Fibroblast of villous mesenchyme (primary cell): Measurements from ENCODE around the gene HCFC1. TPM values are rescaled to one million over a fixed set of nuclear protein-coding genes. Genes with fewer than 3 reads are reported as not detected.

Experiments
- DNase-seq: peaks from one replicate; pipeline ENCODE4 v3.0.0-alpha.2; 2010; ENCODE audit warnings: low read depth
- H3K4me3 ChIP-seq: 2 replicates; pipeline ENCODE4 v1.5.1; 2011; ENCODE audit warnings: low read depth, mild to moderate bottlenecking, low read length
- total RNA-seq: library from RNA; depleted of rRNA; stranded (reverse); fragments of >200 nt; gene quantifications from 2 replicates; pipeline ENCODE4 v1.2.3, GENCODE V29; 2012
- TF ChIP-seq, protein P1 (sequence below): IDR thresholded peaks from 2 replicates; pipeline ENCODE4 v1.5.1; 2012; ENCODE audit warnings: low read depth, mild to moderate bottlenecking, low read length; ENCODE audit not compliant: insufficient read depth

HCFC1 gene
- total RNA-seq, 1 donor: 28.1 TPM

GRCh38 chrX:153903991-153904957, 67.3 kb downstream of the HCFC1 start, which contains the start of gene AVPR2:
TSS of gene AVPR2 (plus strand) at chrX:153904673. CDS start at chrX:153905146, 473 bp downstream.
- DNase-seq: no peak
- H3K4me3 ChIP-seq: no peak within 1 kb of the TSS
- TF ChIP-seq, protein P1, sequence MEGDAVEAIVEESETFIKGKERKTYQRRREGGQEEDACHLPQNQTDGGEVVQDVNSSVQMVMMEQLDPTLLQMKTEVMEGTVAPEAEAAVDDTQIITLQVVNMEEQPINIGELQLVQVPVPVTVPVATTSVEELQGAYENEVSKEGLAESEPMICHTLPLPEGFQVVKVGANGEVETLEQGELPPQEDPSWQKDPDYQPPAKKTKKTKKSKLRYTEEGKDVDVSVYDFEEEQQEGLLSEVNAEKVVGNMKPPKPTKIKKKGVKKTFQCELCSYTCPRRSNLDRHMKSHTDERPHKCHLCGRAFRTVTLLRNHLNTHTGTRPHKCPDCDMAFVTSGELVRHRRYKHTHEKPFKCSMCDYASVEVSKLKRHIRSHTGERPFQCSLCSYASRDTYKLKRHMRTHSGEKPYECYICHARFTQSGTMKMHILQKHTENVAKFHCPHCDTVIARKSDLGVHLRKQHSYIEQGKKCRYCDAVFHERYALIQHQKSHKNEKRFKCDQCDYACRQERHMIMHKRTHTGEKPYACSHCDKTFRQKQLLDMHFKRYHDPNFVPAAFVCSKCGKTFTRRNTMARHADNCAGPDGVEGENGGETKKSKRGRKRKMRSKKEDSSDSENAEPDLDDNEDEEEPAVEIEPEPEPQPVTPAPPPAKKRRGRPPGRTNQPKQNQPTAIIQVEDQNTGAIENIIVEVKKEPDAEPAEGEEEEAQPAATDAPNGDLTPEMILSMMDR: no peak

- H3K4me3 ChIP-seq: no peak overlapping the region
- TF ChIP-seq, protein P1: no peak
- no peak for DNase-seq
Observed at GRCh38 chrX:153903238-153903980, 68.2 kb downstream of the HCFC1 start.

- TF ChIP-seq, protein P1: no peak
- no peak for DNase-seq
- H3K4me3 ChIP-seq: no peak overlapping the region
Observed at GRCh38 chrX:153902385-153902784, 69.2 kb downstream of the HCFC1 start.

DNA sequence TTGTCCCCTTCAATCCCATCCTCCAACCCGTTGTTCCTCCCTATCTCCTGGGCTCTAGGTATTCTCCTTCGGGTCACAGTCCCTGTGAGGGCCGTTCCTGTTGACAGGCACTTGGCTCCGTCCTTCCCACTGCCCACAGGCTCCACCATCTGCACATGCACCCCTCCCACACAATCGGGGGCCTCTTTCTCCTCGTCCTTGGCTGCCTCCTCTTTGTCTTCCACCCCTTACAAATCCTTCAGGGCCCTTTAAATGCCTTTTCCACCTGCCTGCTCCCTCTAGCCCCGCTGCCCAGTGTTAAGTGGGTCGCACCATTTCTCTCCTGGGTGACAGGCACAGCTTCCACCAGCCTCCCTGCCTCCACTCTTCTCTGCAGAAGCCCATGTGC, 69.9 kb downstream of the HCFC1 start:
- TF ChIP-seq, protein P1: no peak
- no peak overlapping the region for H3K4me3 ChIP-seq
- DNase-seq: no peak

DNA sequence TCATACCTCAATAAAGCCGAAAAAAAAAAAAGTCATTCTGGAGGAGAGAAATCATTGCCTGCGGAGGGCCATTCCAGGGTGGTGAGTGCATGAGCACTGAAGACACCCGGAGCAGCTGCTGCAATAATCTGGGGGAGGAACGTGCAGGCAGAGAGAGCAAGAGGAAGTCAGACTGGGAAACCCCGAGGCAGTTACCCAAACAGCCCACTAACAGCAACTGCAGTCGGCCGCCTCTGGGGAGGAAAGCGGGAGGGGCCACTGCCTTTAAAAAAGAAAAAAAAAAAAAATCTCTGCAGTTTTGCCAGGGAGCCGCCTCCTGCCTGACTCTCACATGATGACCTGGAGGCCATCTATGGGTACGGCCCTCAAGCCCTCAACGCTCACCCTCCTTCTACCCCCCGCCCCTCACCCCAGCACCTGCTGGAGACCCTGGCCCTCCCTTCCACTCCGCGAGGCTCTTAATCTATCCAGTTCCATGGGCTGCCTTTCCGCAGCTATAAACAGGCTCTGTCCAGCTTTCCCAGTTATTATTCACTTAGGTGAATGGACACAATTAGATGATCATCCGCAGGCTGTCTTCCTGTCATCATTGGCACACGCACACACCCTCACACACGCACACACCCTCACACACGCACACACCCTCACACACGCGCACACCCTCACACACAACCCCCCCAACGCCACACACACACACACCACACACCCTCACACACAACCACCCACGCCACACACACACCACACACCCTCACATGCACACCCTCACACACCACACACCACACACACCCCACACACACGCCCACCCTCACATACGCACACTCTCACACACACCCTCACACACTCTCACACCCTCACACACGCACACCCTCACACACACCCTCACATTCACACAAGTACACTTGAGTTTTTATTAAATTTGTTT, 70.5 kb downstream of the HCFC1 start:
- H3K4me3 ChIP-seq: no peak overlapping the region
- TF ChIP-seq, protein P1: no peak

GRCh38 chrX:153897899-153898298, 73.7 kb downstream of the HCFC1 start:
- no peak overlapping the region for H3K4me3 ChIP-seq
- TF ChIP-seq, protein P1: no peak
- DNase-seq: no peak

More for the DNA sequence above, 70.5 kb downstream of the HCFC1 start:
- peak; percentile 84 for DNase-seq
